K562 (cell line): ENCODE results near the gene BEST3. TPM values are rescaled to one million over a fixed set of nuclear protein-coding genes. Genes with fewer than 3 reads are reported as not detected.

Source experiments
- ATAC-seq: fragments of 200-7000 bp; cut with Tn5 transposase; 3 replicates; pipeline ENCODE4 v1.9.1; 2020; ENCODE audit warnings: moderate library complexity
- BruUV-seq: library from RNA; stranded (reverse); fragments of 400-500 nt; replicated peaks from 2 replicates; lab custom pipeline; 2021; lab: Mats Ljungman, UMichigan
- CTCF ChIA-PET: fragments of 300-600 bp; formaldehyde crosslinking; extraction: SDS; loops from one replicate; lab custom pipeline; 2021; ENCODE audit warnings: low intra/inter-chr PET ratio; lab: Yijun Ruan, JAX
- POLR2A ChIA-PET: fragments of 300-600, 350-650 bp; sonication (Branson Sonifier 250); formaldehyde crosslinking; extraction: SDS; loops from one replicate; lab custom pipeline; 2021; ENCODE audit warnings: antibody characterized with exemption, inconsistent platforms; lab: Yijun Ruan, JAX
- DNase-seq, 4 experiments: peaks; one replicate each; pipeline versions ENCODE4 v3.0.0 to v3.0.0-alpha.2; 2011 to 2018; ENCODE audit warnings: low spot score in 3 of 4, mixed read lengths in 3 of 4; ENCODE audit errors: extremely low read depth in 1 of 4
- FAIRE-seq: peaks from 2 replicates; lab custom pipeline; 2011; peaks lifted over from hg19 to GRCh38; lab: Jason Lieb, UNC
- H2AFZ ChIP-seq: 2 replicates; pipeline ENCODE4 v1.6.0; 2011; ENCODE audit warnings: low read depth, low read length, control low read depth, inconsistent platforms
- H3K27ac ChIP-seq: fragments of 200-600 bp; 3 replicates; pipeline ENCODE4 v1.8.0; 2011; ENCODE audit warnings: low read depth, mild to moderate bottlenecking, control low read depth, inconsistent platforms, low read length, moderate library complexity, mixed read lengths; ENCODE audit errors: extremely low read depth
- H3K27me3 ChIP-seq, 2 experiments: fragments of 300-600 bp in 1 of 2; 2 replicates in 1 of 2; 3 replicates in 1 of 2; pipeline versions ENCODE4 v1.6.0 to v1.8.0; 2011; ENCODE audit warnings: inconsistent platforms in 2 of 2, low read length in 2 of 2, mild to moderate bottlenecking in 1 of 2, mixed read lengths in 1 of 2, moderate library complexity in 1 of 2; ENCODE audit not compliant: control insufficient read depth in 2 of 2, insufficient read depth in 2 of 2
- H3K36me3 ChIP-seq: fragments of 300-600 bp; 3 replicates; pipeline ENCODE4 v1.8.0; 2011; ENCODE audit warnings: mild to moderate bottlenecking, low read length, inconsistent platforms; ENCODE audit not compliant: control insufficient read depth, insufficient read depth
- H3K4me1 ChIP-seq, 2 experiments: fragments of 200-600 bp in 1 of 2; replicated peaks in 1 of 2; 2 replicates in 1 of 2; 3 replicates in 1 of 2; pipeline versions ENCODE4 v1.5.1 to v1.8.0; 2011; ENCODE audit warnings: inconsistent platforms in 2 of 2, low read length in 2 of 2, mild to moderate bottlenecking in 1 of 2, mixed read lengths in 1 of 2, moderate library complexity in 1 of 2; ENCODE audit not compliant: control insufficient read depth in 2 of 2, insufficient read depth in 2 of 2
- H3K4me2 ChIP-seq: 2 replicates; pipeline ENCODE4 v1.6.1; 2011; ENCODE audit warnings: low read length, control low read depth, inconsistent platforms, mixed read lengths; ENCODE audit not compliant: insufficient read depth
- H3K4me3 ChIP-seq: fragments of 200-600 bp; sonication (generic), shearing (Covaris generic); 2 replicates; pipeline ENCODE4 v1.5.1; 2016; ENCODE audit warnings: control low read depth, inconsistent platforms
- H3K79me2 ChIP-seq: fragments of 200-600 bp; 3 replicates; pipeline ENCODE4 v1.8.0; 2011; ENCODE audit warnings: low read length, inconsistent platforms; ENCODE audit not compliant: control insufficient read depth, insufficient read depth
- H3K9ac ChIP-seq, 2 experiments: 2 replicates each; pipeline versions ENCODE4 v1.6.0 to v1.6.1; 2011; ENCODE audit warnings: low read depth in 2 of 2, low read length in 2 of 2, control low read depth in 1 of 2, inconsistent platforms in 1 of 2, mild to moderate bottlenecking in 1 of 2, mixed read lengths in 1 of 2; ENCODE audit not compliant: insufficient read depth in 1 of 2
- H3K9me1 ChIP-seq: one replicate; pipeline ENCODE4 v1.6.0; 2011; ENCODE audit warnings: inconsistent platforms, mild to moderate bottlenecking, low read length, moderate library complexity; ENCODE audit not compliant: control insufficient read depth, insufficient read depth
- H3K9me3 ChIP-seq: replicated peaks from 2 replicates; pipeline ENCODE4 v1.5.1; 2011; ENCODE audit warnings: low read depth, low read length, inconsistent platforms; ENCODE audit not compliant: control insufficient read depth, insufficient read depth
- H4K20me1 ChIP-seq: replicated peaks from 2 replicates; pipeline ENCODE4 v1.6.1; 2011; ENCODE audit warnings: low read length, inconsistent platforms, mixed read lengths; ENCODE audit not compliant: control insufficient read depth, insufficient read depth
- BDP1 ChIP-seq: IDR thresholded peaks from 3 replicates; pipeline ENCODE4 v1.6.1; 2011; ENCODE audit not compliant: insufficient read length, insufficient read depth
- CCNT2 ChIP-seq: IDR thresholded peaks from 2 replicates; pipeline ENCODE4 v1.6.1; 2011; ENCODE audit warnings: borderline replicate concordance, low read depth, mild to moderate bottlenecking, moderate library complexity, mixed read lengths, low read length; ENCODE audit not compliant: insufficient read length; ENCODE audit errors: extremely low read depth
- DPF2 ChIP-seq: fragments of 450-650 bp; IDR thresholded peaks from 2 replicates; pipeline ENCODE4 v1.6.1; 2016
- ETV1 ChIP-seq: fragments of 450-650 bp; conservative IDR thresholded peaks from 2 replicates; pipeline ENCODE4 v1.6.1; 2016; ENCODE audit warnings: missing genetic modification characterization, control low read depth, low read depth, missing compliant biosample characterization
- FOXJ3 ChIP-seq: sonication (generic); formaldehyde crosslinking; IDR thresholded peaks from 2 replicates; pipeline ENCODE4 v1.4.0; 2020; ENCODE audit warnings: mild to moderate bottlenecking, missing genetic modification reagents
- HDAC1 ChIP-seq, 2 experiments: fragments of 450-650 bp; IDR thresholded peaks; 2 replicates each; pipeline ENCODE4 v1.6.1; 2016 to 2017; ENCODE audit warnings: inconsistent platforms in 1 of 2, mild to moderate bottlenecking in 1 of 2, moderate library complexity in 1 of 2
- HIVEP1 ChIP-seq: fragments of 250-450 bp; sonication (Bioruptor Pico); IDR thresholded peaks from 2 replicates; pipeline ENCODE4 v1.4.0; 2020; ENCODE audit warnings: mild to moderate bottlenecking
- HNRNPLL ChIP-seq: fragments of 200-400 bp; formaldehyde crosslinking; IDR thresholded peaks from 2 replicates; pipeline ENCODE4 v1.6.1; 2017; ENCODE audit warnings: low read length, low read depth, mild to moderate bottlenecking; ENCODE audit not compliant: poor library complexity, severe bottlenecking
- HNRNPUL1 ChIP-seq: fragments of 200-400 bp; formaldehyde crosslinking; IDR thresholded peaks from 2 replicates; pipeline ENCODE4 v1.6.1; 2017; ENCODE audit warnings: low read length
- NCOA4 ChIP-seq: fragments of 450-650 bp; IDR thresholded peaks from 2 replicates; pipeline ENCODE4 v1.6.1; 2018; ENCODE audit warnings: mild to moderate bottlenecking; ENCODE audit not compliant: partially characterized antibody
- POLR2H ChIP-seq: IDR thresholded peaks from 2 replicates; pipeline ENCODE4 v1.6.1; 2016; ENCODE audit warnings: missing genetic modification characterization, low read depth, mild to moderate bottlenecking, control low read depth, missing compliant biosample characterization, moderate library complexity
- RNF2 ChIP-seq: sonication (generic); IDR thresholded peaks from 2 replicates; pipeline ENCODE4 v1.6.1; 2016
- SMARCA5 ChIP-seq: fragments of 450-650 bp; IDR thresholded peaks from 2 replicates; pipeline ENCODE4 v1.6.1; 2016
- WHSC1 ChIP-seq: IDR thresholded peaks from one replicate; pipeline ENCODE4 v1.6.1; 2012; ENCODE audit warnings: low read length, control low read depth, inconsistent platforms
- YY1 ChIP-seq, 3 experiments: IDR thresholded peaks; 2 replicates each; pipeline ENCODE4 v1.6.1; 2011; ENCODE audit warnings: low read length in 2 of 3, mild to moderate bottlenecking in 2 of 3, moderate library complexity in 2 of 3, borderline replicate concordance in 1 of 3, control low read depth in 1 of 3, low read depth in 1 of 3; ENCODE audit not compliant: insufficient read depth in 3 of 3, insufficient replicate concordance in 2 of 3, control insufficient read depth in 1 of 3, insufficient read length in 1 of 3; ENCODE audit errors: extremely low read depth in 1 of 3
- ZBTB7A ChIP-seq: IDR thresholded peaks from 2 replicates; pipeline ENCODE4 v1.6.1; 2011; ENCODE audit warnings: low read depth, mild to moderate bottlenecking, low read length, moderate library complexity, borderline replicate concordance; ENCODE audit not compliant: control insufficient read depth
- ZNF780A ChIP-seq: fragments of 250-450 bp; sonication (Bioruptor Pico); IDR thresholded peaks from 2 replicates; pipeline ENCODE4 v1.5.0; 2021; ENCODE audit warnings: mild to moderate bottlenecking
- whole genome bisulfite sequencing: fragments of 100-300 bp; shearing (Covaris generic); methylation state at CpG from one replicate; pipeline ENCODE4 v1.1.6; 2016; ENCODE audit warnings: low coverage, mixed read lengths; ENCODE audit not compliant: insufficient coverage; ENCODE audit errors: missing lambda C conversion rate; 5-methylcytosine and 5-hydroxymethylcytosine counted together
- in situ Hi-C: fragments of 300-500 bp; cut with MboI; formaldehyde crosslinking; loops from 4 replicates; pipeline ENCODE4 v1.15.0; 2018; ENCODE audit warnings: inconsistent platforms, mixed read lengths
- intact Hi-C: fragments of 100-400 bp; cut with micrococcal nuclease; formaldehyde crosslinking; loops from 2 replicates; pipeline ENCODE4 v1.14.2; 2022
- polyA plus RNA-seq, 8 experiments: library from polyadenylated mRNA; depleted of rRNA in 4 of 8; stranded (reverse) in 5 of 8; unstranded in 3 of 8; fragments of >200 nt; fragmentation: Nextera tagmentation in 2 of 8; fragmentation: Illumina TruSeq in 1 of 8; extraction: Ambion mirVana in 2 of 8; extraction: Trizol in 1 of 8; gene quantifications; 2 replicates each; pipeline versions ENCODE4 v1.2.1 to v1.2.3, GENCODE V29; 2011 to 2014; ENCODE audit warnings: inconsistent platforms in 1 of 8, missing spikeins in 1 of 8
- total RNA-seq, 7 experiments: library from RNA; depleted of rRNA in 6 of 7; stranded (reverse); fragments of >200 nt in 6 of 7; fragmentation: Illumina TruSeq in 2 of 7; extraction: Trizol in 2 of 7; gene quantifications; 2 replicates each; pipeline versions ENCODE4 v1.2.1 to v1.2.3, GENCODE V29; 2011 to 2021; ENCODE audit warnings: low replicate concordance in 1 of 7
- TF ChIP-seq, protein P1 (sequence below): fragments of 250-450 bp; sonication (Bioruptor Pico); IDR thresholded peaks from 2 replicates; pipeline ENCODE4 v1.4.0; 2020; ENCODE audit warnings: borderline replicate concordance
- TF ChIP-seq, protein P2 (sequence below): fragments of 450-650 bp; IDR thresholded peaks from 2 replicates; pipeline ENCODE4 v1.6.1; 2016; ENCODE audit warnings: missing biosample characterization, missing genetic modification characterization

Gene BEST3
- total and polyA plus RNA-seq, 9 of the 15 experiments (the other 6 are each of a cell fraction or from before 2014, with no cell fraction given) = 0.15 TPM; not detected in 8

DNA sequence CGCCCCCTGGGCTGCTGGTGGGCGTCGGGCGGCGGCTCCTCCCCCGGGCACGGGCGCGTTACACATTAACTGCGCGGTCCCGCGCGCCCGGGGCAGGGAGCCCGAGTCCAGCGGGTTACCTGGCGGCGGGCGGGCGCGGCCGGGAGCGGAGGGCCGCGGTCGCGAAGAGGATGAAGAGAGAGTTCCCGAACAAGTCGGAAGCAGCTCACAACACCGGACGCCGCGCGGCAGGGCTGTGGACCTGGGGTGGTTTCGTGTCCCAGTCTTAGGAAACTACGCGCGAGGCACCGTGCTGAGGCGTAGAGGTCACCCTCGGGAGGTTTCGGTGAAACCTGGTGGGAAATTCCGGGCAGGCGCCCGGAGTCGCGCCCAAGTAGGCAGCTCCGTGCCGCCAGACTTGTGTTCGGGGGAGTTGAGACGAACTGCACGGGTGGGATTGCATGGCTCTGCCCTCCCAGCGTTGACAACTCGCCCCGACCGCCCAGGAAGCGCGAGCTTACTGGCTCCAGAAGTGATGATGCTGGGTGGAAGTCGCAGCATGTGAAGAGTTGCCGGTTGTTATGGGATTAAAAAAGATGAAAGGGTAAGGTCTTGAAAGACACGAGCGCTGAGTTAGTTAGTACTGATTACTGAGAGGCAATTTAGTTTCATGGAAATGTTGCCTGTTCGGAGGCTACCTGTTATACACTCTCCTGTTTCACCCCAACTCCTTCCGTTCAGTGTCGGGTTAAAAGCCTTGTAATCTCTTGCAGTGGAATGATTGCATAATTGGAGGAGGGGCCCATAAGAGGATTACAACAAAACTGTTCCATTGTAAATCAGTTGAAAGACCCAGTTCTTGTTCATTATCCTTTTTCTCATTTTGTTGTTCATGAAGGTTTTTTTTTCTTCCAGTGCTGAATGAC is 40.4 kb upstream of the BEST3 start:
- no peaks in the 10 kb centered on the region for H3K9me3 ChIP-seq
- peak overlapping the region; percentile 68 for H3K4me3 ChIP-seq
- peak overlapping the region; percentile 46 to 83; a peak in 3 of 4 replicates for H3K9ac ChIP-seq
- WGBS = under 1% methylated on average over 49 of the region's 66 CpGs
- no peaks in the 10 kb centered on the region for H4K20me1 ChIP-seq
- H3K36me3 ChIP-seq = no peaks in the 10 kb centered on the region
- DNase-seq (peak in 3 of 4 experiments; percentile 25 to 40 (median 35)), FAIRE-seq (peak; percentile 58), ATAC-seq (peak; percentile 44)
- H3K9me1 ChIP-seq = no peaks in the 10 kb centered on the region
- peak overlapping the region; percentile 82 for H3K4me2 ChIP-seq
- intact Hi-C loops (loop anchor here (5.0 kb wide), 1 partner anchor 82 kb away; no protein-coding TSS in a partner anchor), in situ Hi-C loops (no loop called here)
- H3K27me3 ChIP-seq = peaks cover 4 to 10% of the 10 kb centered on the region in 2 experiments; a peak in 4 of 5 replicates
- POLR2A ChIA-PET = interaction anchor here (0.5 to 1.2 kb wide), 3 partner anchors 10 to 1086 kb away, joined by 3 read pairs; no protein-coding TSS in a partner anchor
- no peaks in the 10 kb centered on the region; the same call in 2 of the 3 replicates for H3K79me2 ChIP-seq
- no peak overlapping the region for H3K27ac ChIP-seq
- peaks cover 6 to 14% of the 10 kb centered on the region in 2 experiments; a peak in 4 of 5 replicates for H3K4me1 ChIP-seq
- peak overlapping the region; percentile 91 for H2AFZ ChIP-seq
- BruUV-seq = no TSS peak
- CTCF ChIA-PET = interaction anchor here (0.7 kb wide), 1 partner anchor 454 kb away, joined by 3 read pairs; no protein-coding TSS in a partner anchor
- TF ChIP-seq BDP1 (no peak), CCNT2 (no peak), YY1 (IDR thresholded peaks at IDR 0.05; ENCODE audit: borderline replicate concordance in 1 of 3, control insufficient read depth in 1 of 3, extremely low read depth in 1 of 3, insufficient read depth in 3 of 3, insufficient read length in 1 of 3, insufficient replicate concordance in 2 of 3, low read depth in 1 of 3, low read length in 2 of 3) (no peak), FOXJ3 (no peak), SMARCA5 (no peak), HNRNPLL (no peak), DPF2 (peak; percentile 38; the same call in 1 of the 2 replicates), POLR2H (tag) (no peak), NCOA4 (no peak), RNF2 (0 out of 2 replicates have a peak, but pooled peaks have one; percentile 26), HNRNPUL1 (no peak), WHSC1 (no peak), HIVEP1 (CRISPR knock-in tag) (no peak), ZNF780A (CRISPR knock-in tag) (no peak), ZBTB7A (no peak), HDAC1 (IDR thresholded peaks at IDR 0.05) (0 out of 4 replicates have a peak, but pooled peaks of 1 of the 2 experiments have one; percentile 12), ETV1 (tag) (peak; percentile 62)
- TF ChIP-seq, protein P1, sequence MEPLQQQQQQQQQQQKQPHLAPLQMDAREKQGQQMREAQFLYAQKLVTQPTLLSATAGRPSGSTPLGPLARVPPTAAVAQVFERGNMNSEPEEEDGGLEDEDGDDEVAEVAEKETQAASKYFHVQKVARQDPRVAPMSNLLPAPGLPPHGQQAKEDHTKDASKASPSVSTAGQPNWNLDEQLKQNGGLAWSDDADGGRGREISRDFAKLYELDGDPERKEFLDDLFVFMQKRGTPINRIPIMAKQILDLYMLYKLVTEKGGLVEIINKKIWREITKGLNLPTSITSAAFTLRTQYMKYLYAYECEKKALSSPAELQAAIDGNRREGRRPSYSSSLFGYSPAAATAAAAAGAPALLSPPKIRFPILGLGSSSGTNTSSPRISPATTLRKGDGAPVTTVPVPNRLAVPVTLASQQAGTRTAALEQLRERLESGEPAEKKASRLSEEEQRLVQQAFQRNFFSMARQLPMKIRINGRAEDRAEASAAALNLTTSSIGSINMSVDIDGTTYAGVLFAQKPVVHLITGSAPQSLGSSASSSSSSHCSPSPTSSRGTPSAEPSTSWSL (CRISPR knock-in tag) = 0 out of 2 replicates have a peak, but pooled peaks have one; percentile 36
- TF ChIP-seq, protein P2, sequence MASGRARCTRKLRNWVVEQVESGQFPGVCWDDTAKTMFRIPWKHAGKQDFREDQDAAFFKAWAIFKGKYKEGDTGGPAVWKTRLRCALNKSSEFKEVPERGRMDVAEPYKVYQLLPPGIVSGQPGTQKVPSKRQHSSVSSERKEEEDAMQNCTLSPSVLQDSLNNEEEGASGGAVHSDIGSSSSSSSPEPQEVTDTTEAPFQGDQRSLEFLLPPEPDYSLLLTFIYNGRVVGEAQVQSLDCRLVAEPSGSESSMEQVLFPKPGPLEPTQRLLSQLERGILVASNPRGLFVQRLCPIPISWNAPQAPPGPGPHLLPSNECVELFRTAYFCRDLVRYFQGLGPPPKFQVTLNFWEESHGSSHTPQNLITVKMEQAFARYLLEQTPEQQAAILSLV (tag) = peak; percentile 50; the same call in 1 of the 2 replicates
